ENCODE results near the gene GMDS.

DNA sequence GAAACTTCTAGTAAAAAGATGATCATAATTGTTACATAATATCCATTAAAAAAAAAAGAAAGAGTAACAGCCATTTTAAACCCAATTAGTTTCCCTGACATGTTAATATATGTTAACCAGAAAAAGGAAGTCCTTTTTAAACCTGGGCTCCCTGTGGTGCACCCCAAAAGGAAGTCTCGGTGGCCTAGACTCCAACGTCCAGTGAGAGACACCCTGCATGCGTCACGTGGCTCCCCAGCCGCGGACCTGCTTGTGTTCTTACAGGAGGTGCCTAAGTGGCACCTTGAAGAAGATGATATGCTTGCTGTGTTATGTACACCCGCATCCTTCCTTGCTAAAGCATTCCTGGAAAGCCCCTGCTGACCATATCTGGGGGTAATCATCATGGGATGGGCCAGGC is 585.6 kb downstream of the GMDS start:
- TF ChIP-seq, protein P1, sequence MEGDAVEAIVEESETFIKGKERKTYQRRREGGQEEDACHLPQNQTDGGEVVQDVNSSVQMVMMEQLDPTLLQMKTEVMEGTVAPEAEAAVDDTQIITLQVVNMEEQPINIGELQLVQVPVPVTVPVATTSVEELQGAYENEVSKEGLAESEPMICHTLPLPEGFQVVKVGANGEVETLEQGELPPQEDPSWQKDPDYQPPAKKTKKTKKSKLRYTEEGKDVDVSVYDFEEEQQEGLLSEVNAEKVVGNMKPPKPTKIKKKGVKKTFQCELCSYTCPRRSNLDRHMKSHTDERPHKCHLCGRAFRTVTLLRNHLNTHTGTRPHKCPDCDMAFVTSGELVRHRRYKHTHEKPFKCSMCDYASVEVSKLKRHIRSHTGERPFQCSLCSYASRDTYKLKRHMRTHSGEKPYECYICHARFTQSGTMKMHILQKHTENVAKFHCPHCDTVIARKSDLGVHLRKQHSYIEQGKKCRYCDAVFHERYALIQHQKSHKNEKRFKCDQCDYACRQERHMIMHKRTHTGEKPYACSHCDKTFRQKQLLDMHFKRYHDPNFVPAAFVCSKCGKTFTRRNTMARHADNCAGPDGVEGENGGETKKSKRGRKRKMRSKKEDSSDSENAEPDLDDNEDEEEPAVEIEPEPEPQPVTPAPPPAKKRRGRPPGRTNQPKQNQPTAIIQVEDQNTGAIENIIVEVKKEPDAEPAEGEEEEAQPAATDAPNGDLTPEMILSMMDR (IDR thresholded peaks at IDR 0.05; ENCODE audit: extremely low read depth in 1 of 2, insufficient read depth in 1 of 2, low read depth in 1 of 2, low read length in 2 of 2), result no peak
- TF ChIP-seq MYC (IDR thresholded peaks at IDR 0.05; ENCODE audit: low read depth, low read length), result no peak
- no peak for TF ChIP-seq POLR2AphosphoS5 (IDR thresholded peaks at IDR 0.05; ENCODE audit: insufficient read depth, low read depth, low read length)
- no peak for TF ChIP-seq POLR2A (IDR thresholded peaks at IDR 0.05; ENCODE audit: low read depth, low read length)
- TF ChIP-seq JUN (IDR thresholded peaks at IDR 0.05; ENCODE audit: borderline replicate concordance, insufficient read depth, insufficient read length, low read depth), result no peak

Measured in endothelial cell of umbilical vein (primary cell).